SW 1271 (cell line): Measurements from ENCODE around the gene FNDC1.

Source experiments
- DNase-seq, 2 experiments: peaks; one replicate each; lab custom pipeline; 2025; lab: John Stamatoyannopoulos, UW

Gene FNDC1

GRCh38 chr6:159309723-159310122, 140.5 kb downstream of the FNDC1 start:
- no peak for DNase-seq

DNA sequence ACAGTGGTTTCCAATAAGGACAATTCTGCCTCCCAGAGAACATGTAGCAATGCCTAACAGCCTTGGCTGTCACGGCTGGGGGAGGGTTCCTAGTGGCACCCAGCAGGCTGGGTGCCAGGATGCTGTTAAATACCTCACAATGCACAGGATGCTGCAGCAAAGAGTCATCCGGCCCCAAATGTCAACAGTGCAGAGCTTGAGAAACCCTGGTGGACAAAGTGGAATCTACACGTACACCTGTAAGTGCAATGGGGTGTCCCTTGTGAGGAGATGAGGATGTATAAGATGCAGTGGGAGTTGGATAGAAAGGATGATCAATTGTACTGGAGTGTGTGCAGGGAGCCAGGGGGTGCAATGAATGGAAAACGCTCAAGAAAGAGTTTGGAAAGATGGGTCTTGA, 142.4 kb downstream of the FNDC1 start:
- no peak for DNase-seq

DNA sequence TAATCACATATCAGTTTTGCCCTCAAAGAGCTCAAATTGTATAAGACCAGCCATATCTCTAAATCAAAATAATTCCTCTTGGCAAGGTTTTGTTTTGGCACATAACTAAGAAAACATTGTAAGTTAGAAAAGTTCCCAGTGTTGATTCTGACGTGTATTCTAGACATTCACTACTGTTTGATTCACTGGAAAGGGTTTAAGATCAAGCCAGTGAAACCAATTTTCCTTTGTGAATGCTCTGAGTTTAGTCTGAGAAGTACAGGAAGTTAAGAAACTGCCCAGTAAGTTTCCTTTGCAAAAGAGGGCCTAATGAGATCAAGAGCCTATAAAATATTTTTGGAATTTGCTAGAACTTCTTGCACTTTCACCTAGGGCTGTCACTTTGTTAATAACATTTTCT, 143.0 kb downstream of the FNDC1 start:
- DNase-seq, result no peak

- DNase-seq, result no peak
These were observed 143.8 kb downstream of the FNDC1 start for GRCh38 chr6:159313018-159313417.

DNA sequence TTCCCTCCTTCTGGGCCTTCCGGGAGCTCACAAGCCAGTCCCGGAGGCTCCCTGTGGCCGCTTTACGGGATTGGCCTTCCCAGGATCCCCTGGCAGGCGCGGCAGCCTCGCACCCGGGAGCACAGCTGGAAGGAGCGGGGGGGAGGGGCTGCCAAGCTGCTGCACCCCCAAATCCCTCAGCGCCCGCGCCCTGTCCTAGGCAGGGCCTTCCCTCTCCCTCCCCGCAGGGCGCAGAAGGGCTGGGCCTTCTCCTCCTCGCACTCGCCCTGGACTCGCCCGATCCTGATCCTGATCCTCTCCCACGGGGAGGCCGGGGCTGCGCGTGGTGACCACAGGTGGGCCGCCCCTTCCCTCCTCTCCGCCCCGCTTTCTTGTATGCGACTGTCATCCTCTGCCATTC, 146.4 kb downstream of the FNDC1 start:
- no peak for DNase-seq

DNA sequence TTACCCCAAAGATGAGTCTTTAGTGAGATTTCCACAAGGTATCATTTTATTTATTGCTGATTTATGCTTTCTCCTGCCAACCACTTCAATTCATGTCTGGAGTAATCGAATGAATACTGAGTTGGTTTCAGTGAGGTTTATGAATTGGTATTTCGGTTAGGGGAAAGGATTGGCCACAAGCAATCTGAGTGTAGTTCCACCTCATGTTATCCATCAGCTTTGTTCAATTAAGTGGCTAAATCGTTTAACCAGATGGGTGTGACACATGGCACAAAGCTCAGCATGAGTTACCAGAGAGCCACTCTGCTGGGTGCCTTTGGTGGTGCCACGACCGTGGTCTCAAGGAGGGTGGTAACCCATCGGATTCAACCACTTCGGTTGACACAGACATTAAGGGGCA, 148.2 kb downstream of the FNDC1 start:
- DNase-seq, result no peak

DNA sequence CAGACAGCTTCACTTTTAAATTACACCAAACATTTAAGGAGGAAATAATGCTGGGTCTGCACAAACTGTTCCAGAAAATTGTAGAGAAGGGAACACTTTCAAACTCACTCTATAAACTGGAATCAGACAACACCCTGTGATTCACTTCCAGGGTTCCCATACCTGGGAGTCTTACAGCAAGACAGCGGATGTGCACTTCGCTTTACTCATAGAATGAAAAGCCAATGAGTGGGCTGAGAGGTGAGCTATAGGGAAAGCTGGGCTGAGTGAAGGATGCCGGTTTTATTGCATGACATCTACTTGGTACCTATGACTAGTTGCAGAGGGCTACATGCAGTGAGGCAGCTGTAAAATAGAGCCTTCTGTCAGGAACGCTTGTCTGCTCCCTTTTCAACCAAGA, 152.1 kb downstream of the FNDC1 start:
- no peak for DNase-seq
